ENCODE measurements around the gene ZBTB8A.
"Not testable (repeated sequence)": the region's sequence is repeated elsewhere in the genome, so short reads cannot be mapped to it uniquely, and the experiment has no call there.

The ZBTB8A gene

GRCh38 chr1:32536764-32537163 is 2.5 kb upstream of the ZBTB8A start:
- no peak for DNase-seq (ENCODE audit: low read depth in 2 of 2)

GRCh38 chr1:32539584-32540571 is 651 bp downstream of the ZBTB8A start:
- DNase-seq (ENCODE audit: low read depth in 2 of 2) = no peak

GRCh38 chr1:32540605-32541004 is 1.4 kb downstream of the ZBTB8A start:
- DNase-seq (ENCODE audit: low read depth in 2 of 2) = no peak

- DNase-seq (ENCODE audit: low read depth in 2 of 2) = no peak
Measured at GRCh38 chr1:32541064-32541566, 1.9 kb downstream of the ZBTB8A start.

- DNase-seq (ENCODE audit: low read depth in 2 of 2) = no peak
Measured at GRCh38 chr1:32546611-32547010, 7.4 kb downstream of the ZBTB8A start.

- no peak for DNase-seq (ENCODE audit: low read depth in 2 of 2)
Measured at GRCh38 chr1:32549616-32550015, 10.4 kb downstream of the ZBTB8A start.

- DNase-seq (ENCODE audit: low read depth in 2 of 2) = no peak
Measured at GRCh38 chr1:32554288-32554687, 15.1 kb downstream of the ZBTB8A start.

GRCh38 chr1:32557035-32557434 is 17.8 kb downstream of the ZBTB8A start:
- DNase-seq (ENCODE audit: low read depth in 2 of 2) = not testable (repeated sequence)

- DNase-seq (ENCODE audit: low read depth in 2 of 2) = no peak
Measured at GRCh38 chr1:32557812-32558211, 18.6 kb downstream of the ZBTB8A start.

GRCh38 chr1:32568929-32569328 is 29.7 kb downstream of the ZBTB8A start:
- no peak for DNase-seq (ENCODE audit: low read depth in 2 of 2)

- no peak for DNase-seq (ENCODE audit: low read depth in 2 of 2)
Measured at GRCh38 chr1:32580348-32581017, 41.3 kb downstream of the ZBTB8A start.

- DNase-seq (ENCODE audit: low read depth in 2 of 2) = no peak
Measured at GRCh38 chr1:32592943-32593342, 53.7 kb downstream of the ZBTB8A start.

GRCh38 chr1:32600034-32600433 is 60.8 kb downstream of the ZBTB8A start:
- DNase-seq (ENCODE audit: low read depth in 2 of 2) = no peak

- no peak for DNase-seq (ENCODE audit: low read depth in 2 of 2)
Measured at GRCh38 chr1:32605711-32606424, 66.6 kb downstream of the ZBTB8A start.

GRCh38 chr1:32606565-32607371 is 67.5 kb downstream of the ZBTB8A start:
- no peak for DNase-seq (ENCODE audit: low read depth in 2 of 2)

- no peak for DNase-seq (ENCODE audit: low read depth in 2 of 2)
Measured at GRCh38 chr1:32609180-32609579, 70.0 kb downstream of the ZBTB8A start.

- DNase-seq (ENCODE audit: low read depth in 2 of 2) = no peak
Measured at GRCh38 chr1:32611859-32612188, 72.6 kb downstream of the ZBTB8A start.

- DNase-seq (ENCODE audit: low read depth in 2 of 2) = no peak
Measured at GRCh38 chr1:32612189-32612881, 73.1 kb downstream of the ZBTB8A start.

GRCh38 chr1:32613472-32613871 is 74.2 kb downstream of the ZBTB8A start:
- no peak for DNase-seq (ENCODE audit: low read depth in 2 of 2)

- no peak for DNase-seq (ENCODE audit: low read depth in 2 of 2)
Measured at GRCh38 chr1:32618673-32619221, 79.5 kb downstream of the ZBTB8A start.
